ENCODE measurements around the gene MCM9.

- TF ChIP-seq POLR2A (IDR thresholded peaks at IDR 0.05) = no peak
- TF ChIP-seq, protein P1, sequence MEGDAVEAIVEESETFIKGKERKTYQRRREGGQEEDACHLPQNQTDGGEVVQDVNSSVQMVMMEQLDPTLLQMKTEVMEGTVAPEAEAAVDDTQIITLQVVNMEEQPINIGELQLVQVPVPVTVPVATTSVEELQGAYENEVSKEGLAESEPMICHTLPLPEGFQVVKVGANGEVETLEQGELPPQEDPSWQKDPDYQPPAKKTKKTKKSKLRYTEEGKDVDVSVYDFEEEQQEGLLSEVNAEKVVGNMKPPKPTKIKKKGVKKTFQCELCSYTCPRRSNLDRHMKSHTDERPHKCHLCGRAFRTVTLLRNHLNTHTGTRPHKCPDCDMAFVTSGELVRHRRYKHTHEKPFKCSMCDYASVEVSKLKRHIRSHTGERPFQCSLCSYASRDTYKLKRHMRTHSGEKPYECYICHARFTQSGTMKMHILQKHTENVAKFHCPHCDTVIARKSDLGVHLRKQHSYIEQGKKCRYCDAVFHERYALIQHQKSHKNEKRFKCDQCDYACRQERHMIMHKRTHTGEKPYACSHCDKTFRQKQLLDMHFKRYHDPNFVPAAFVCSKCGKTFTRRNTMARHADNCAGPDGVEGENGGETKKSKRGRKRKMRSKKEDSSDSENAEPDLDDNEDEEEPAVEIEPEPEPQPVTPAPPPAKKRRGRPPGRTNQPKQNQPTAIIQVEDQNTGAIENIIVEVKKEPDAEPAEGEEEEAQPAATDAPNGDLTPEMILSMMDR (IDR thresholded peaks at IDR 0.05) = no peak
Observed at GRCh38 chr6:118902726-118903125, 32.2 kb downstream of the MCM9 start.

All from adrenal gland (tissue), 5 donors.